NCI-H1092 (cell line): ENCODE measurements around the gene DDX47.
"Not testable (repeated sequence)": the region's sequence is repeated elsewhere in the genome, so short reads cannot be mapped to it uniquely, and the experiment has no call there.

Source experiments
- DNase-seq: peaks from one replicate; lab custom pipeline; 2025; lab: John Stamatoyannopoulos, UW

Gene DDX47

GRCh38 chr12:12820376-12820775 lies 7.2 kb downstream of the DDX47 start:
- DNase-seq = not testable (repeated sequence)

- no peak for DNase-seq
Measured at GRCh38 chr12:12821975-12822374, 8.8 kb downstream of the DDX47 start.

GRCh38 chr12:12822886-12823285 lies 9.7 kb downstream of the DDX47 start:
- no peak for DNase-seq

GRCh38 chr12:12823300-12823699 lies 10.2 kb downstream of the DDX47 start:
- no peak for DNase-seq

- DNase-seq = no peak
Measured at GRCh38 chr12:12823811-12824210, 10.7 kb downstream of the DDX47 start.

- no peak for DNase-seq
Measured at GRCh38 chr12:12835378-12836146, 22.4 kb downstream of the DDX47 start.

GRCh38 chr12:12836571-12836970 lies 23.4 kb downstream of the DDX47 start:
- no peak for DNase-seq

GRCh38 chr12:12837025-12837812 lies 24.1 kb downstream of the DDX47 start:
- peak; percentile 7 for DNase-seq

- DNase-seq = no peak
Measured at GRCh38 chr12:12837813-12838153, 24.6 kb downstream of the DDX47 start.

GRCh38 chr12:12839003-12839395 lies 25.9 kb downstream of the DDX47 start:
- no peak for DNase-seq

GRCh38 chr12:12839439-12839838 lies 26.3 kb downstream of the DDX47 start:
- DNase-seq = not testable (repeated sequence)

GRCh38 chr12:12839873-12840579 lies 26.9 kb downstream of the DDX47 start:
- no peak for DNase-seq

- DNase-seq = no peak
Measured at GRCh38 chr12:12840580-12840899, 27.4 kb downstream of the DDX47 start.

- not testable (repeated sequence) for DNase-seq
Measured at GRCh38 chr12:12841428-12841827, 28.3 kb downstream of the DDX47 start.

- no peak for DNase-seq
Measured at GRCh38 chr12:12845794-12846243, 32.7 kb downstream of the DDX47 start.

- DNase-seq = not testable (repeated sequence)
Measured at GRCh38 chr12:12846780-12847179, 33.6 kb downstream of the DDX47 start.

- DNase-seq = no peak
Measured at GRCh38 chr12:12853435-12853834, 40.3 kb downstream of the DDX47 start.

- DNase-seq = no peak
Measured at GRCh38 chr12:12859690-12860089, 46.5 kb downstream of the DDX47 start.

GRCh38 chr12:12864243-12864642 lies 51.1 kb downstream of the DDX47 start:
- DNase-seq = no peak

- DNase-seq = no peak
Measured at GRCh38 chr12:12868477-12869235, 55.5 kb downstream of the DDX47 start.

GRCh38 chr12:12870465-12870864 lies 57.3 kb downstream of the DDX47 start:
- DNase-seq = no peak

GRCh38 chr12:12871587-12872138 lies 58.5 kb downstream of the DDX47 start:
- no peak for DNase-seq
